ENCODE measurements around the gene MEF2B.
"Not testable (repeated sequence)": the region's sequence is repeated elsewhere in the genome, so short reads cannot be mapped to it uniquely, and the experiment has no call there.

The MEF2B gene

GRCh38 chr19:19113040-19113626, 56.9 kb downstream of the MEF2B start:
- no peak for TF ChIP-seq CTCF (IDR thresholded peaks at IDR 0.05; ENCODE audit: low read depth, low read length, missing control alignments)
- no peak overlapping the region for H3K4me3 ChIP-seq (ENCODE audit: low read depth, low read length)
- no peak for DNase-seq (ENCODE audit: low read depth)

GRCh38 chr19:19111967-19112580, 58.0 kb downstream of the MEF2B start:
- no peak overlapping the region for H3K4me3 ChIP-seq (ENCODE audit: low read depth, low read length)
- no peak for TF ChIP-seq CTCF (IDR thresholded peaks at IDR 0.05; ENCODE audit: low read depth, low read length, missing control alignments)
- DNase-seq (ENCODE audit: low read depth) = no peak

- no peak overlapping the region for H3K4me3 ChIP-seq (ENCODE audit: low read depth, low read length)
- DNase-seq (ENCODE audit: low read depth) = no peak
- no peak for TF ChIP-seq CTCF (IDR thresholded peaks at IDR 0.05; ENCODE audit: low read depth, low read length, missing control alignments)
Measured at GRCh38 chr19:19111136-19111835, 58.8 kb downstream of the MEF2B start.

- H3K4me3 ChIP-seq (ENCODE audit: low read depth, low read length) = no peak overlapping the region; the same call in 1 of the 2 replicates
- no peak for DNase-seq (ENCODE audit: low read depth)
- peak; percentile 45 for TF ChIP-seq CTCF (IDR thresholded peaks at IDR 0.05; ENCODE audit: low read depth, low read length, missing control alignments)
Measured at GRCh38 chr19:19110410-19111135, 59.5 kb downstream of the MEF2B start.

GRCh38 chr19:19109601-19110000, 60.5 kb downstream of the MEF2B start:
- no peak overlapping the region for H3K4me3 ChIP-seq (ENCODE audit: low read depth, low read length)
- no peak for TF ChIP-seq CTCF (IDR thresholded peaks at IDR 0.05; ENCODE audit: low read depth, low read length, missing control alignments)
- no peak for DNase-seq (ENCODE audit: low read depth)

- H3K4me3 ChIP-seq (ENCODE audit: low read depth, low read length) = no peak overlapping the region
- TF ChIP-seq CTCF (IDR thresholded peaks at IDR 0.05; ENCODE audit: low read depth, low read length, missing control alignments) = no peak
- no peak for DNase-seq (ENCODE audit: low read depth)
Measured at GRCh38 chr19:19107654-19108053, 62.4 kb downstream of the MEF2B start.

- DNase-seq (ENCODE audit: low read depth); H3K4me3 ChIP-seq (ENCODE audit: low read depth, low read length): not testable (repeated sequence)
Measured at GRCh38 chr19:19106938-19107337, 63.1 kb downstream of the MEF2B start.
